ENCODE measurements around the gene LAMB4. TPM values are rescaled to one million over a fixed set of nuclear protein-coding genes. Genes with fewer than 3 reads are reported as not detected.

Gene LAMB4
- total and polyA plus RNA-seq, 2 of the 8 experiments (the other 6 are each of a cell fraction or from before 2014, with no cell fraction given) = not detected

- no peak for TF ChIP-seq CHD7 (IDR thresholded peaks at IDR 0.05; ENCODE audit: insufficient replicate concordance, low read length)
Observed at GRCh38 chr7:108086962-108087361, 43.2 kb downstream of the LAMB4 start (continued).

All from H1 (cell line).